ENCODE data around the gene CLEC19A. TPM values are rescaled to one million over a fixed set of nuclear protein-coding genes. Genes with fewer than 3 reads are reported as not detected.

The CLEC19A gene
- total and polyA plus RNA-seq, 4 donors = 0.50 to 1.00 (median 0.82) TPM

Other genes starting within 250 kb of the CLEC19A start
- gene COQ7, start 218.1 kb upstream of the CLEC19A start, total RNA-seq = 10 to 100 TPM; 33.8 to 34.9 TPM
- gene COQ7, start 218.1 kb upstream of the CLEC19A start, polyA plus RNA-seq (ENCODE audit: insufficient read length in 2 of 2) = 10 to 100 TPM; 36.2 to 38.0 TPM
- 10 to 100 TPM; 14.2 to 18.5 TPM for gene ITPRIPL2, start 171.8 kb upstream of the CLEC19A start, total RNA-seq
- 1 to 10 TPM; 7.1 to 8.0 TPM for gene ITPRIPL2, start 171.8 kb upstream of the CLEC19A start, polyA plus RNA-seq (ENCODE audit: insufficient read length in 2 of 2)
- gene SYT17, start 117.5 kb upstream of the CLEC19A start, total RNA-seq = 10 to 100 TPM; 11.3 to 13.5 TPM
- gene SYT17, start 117.5 kb upstream of the CLEC19A start, polyA plus RNA-seq (ENCODE audit: insufficient read length in 2 of 2) = 10 to 100 TPM; 35.1 to 46.1 TPM
- gene TMC5, start 132.2 kb downstream of the CLEC19A start, total RNA-seq = 1 to 10 TPM in 1 of 2 donors, under 1 TPM in 1; 0.20 to 2.4 TPM
- under 1 TPM; 0.38 TPM for gene TMC5, start 132.2 kb downstream of the CLEC19A start, polyA plus RNA-seq (ENCODE audit: insufficient read length in 2 of 2)
- gene GDE1, start 236.4 kb downstream of the CLEC19A start, total RNA-seq = 10 to 100 TPM; 65.2 to 93.5 TPM
- 100 to 1,000 TPM; 113 to 114 TPM for gene GDE1, start 236.4 kb downstream of the CLEC19A start, polyA plus RNA-seq (ENCODE audit: insufficient read length in 2 of 2)
- gene CCP110, start 238.2 kb downstream of the CLEC19A start, total RNA-seq = 10 to 100 TPM; 24.5 to 78.1 TPM
- 10 to 100 TPM; 34.0 to 44.2 TPM for gene CCP110, start 238.2 kb downstream of the CLEC19A start, polyA plus RNA-seq (ENCODE audit: insufficient read length in 2 of 2)

Measured in spinal cord (tissue), 4 donors.